MG63 (cell line): ENCODE measurements around the gene HERC4. TPM values are rescaled to one million over a fixed set of nuclear protein-coding genes. Genes with fewer than 3 reads are reported as not detected.
A peak's percentile ranks its signal among the peaks of the same experiment; 100 is the strongest.
"Not testable (repeated sequence)": the region's sequence is repeated elsewhere in the genome, so short reads cannot be mapped to it uniquely, and the experiment has no call there.

Experiments
- DNase-seq: peaks from one replicate; pipeline ENCODE4 v3.0.0-alpha.2; 2020
- H3K27me3 ChIP-seq: fragments of 250-450 bp; sonication (Bioruptor Pico); 2 replicates; pipeline ENCODE4 v1.5.1; 2020; ENCODE audit warnings: mild to moderate bottlenecking, moderate library complexity
- H3K36me3 ChIP-seq: fragments of 250-450 bp; sonication (Bioruptor Pico); 2 replicates; pipeline ENCODE4 v1.5.1; 2020; ENCODE audit warnings: mild to moderate bottlenecking, moderate library complexity
- H3K4me3 ChIP-seq: fragments of 250-450 bp; sonication (Bioruptor Pico); 2 replicates; pipeline ENCODE4 v1.5.1; 2020; ENCODE audit warnings: mild to moderate bottlenecking, moderate library complexity
- H3K9me3 ChIP-seq: fragments of 250-450 bp; sonication (Bioruptor Pico); 2 replicates; pipeline ENCODE4 v1.5.1; 2020; ENCODE audit warnings: mild to moderate bottlenecking, moderate library complexity
- total RNA-seq: library from RNA; depleted of rRNA; stranded (reverse); fragments of >200 nt; shearing (Covaris generic); gene quantifications from 2 replicates; pipeline ENCODE4 v1.2.3, GENCODE V29; 2014; ENCODE audit warnings: low replicate concordance

The HERC4 gene
- total RNA-seq, 1 experiment from 2014 or later: 129 TPM

DNA sequence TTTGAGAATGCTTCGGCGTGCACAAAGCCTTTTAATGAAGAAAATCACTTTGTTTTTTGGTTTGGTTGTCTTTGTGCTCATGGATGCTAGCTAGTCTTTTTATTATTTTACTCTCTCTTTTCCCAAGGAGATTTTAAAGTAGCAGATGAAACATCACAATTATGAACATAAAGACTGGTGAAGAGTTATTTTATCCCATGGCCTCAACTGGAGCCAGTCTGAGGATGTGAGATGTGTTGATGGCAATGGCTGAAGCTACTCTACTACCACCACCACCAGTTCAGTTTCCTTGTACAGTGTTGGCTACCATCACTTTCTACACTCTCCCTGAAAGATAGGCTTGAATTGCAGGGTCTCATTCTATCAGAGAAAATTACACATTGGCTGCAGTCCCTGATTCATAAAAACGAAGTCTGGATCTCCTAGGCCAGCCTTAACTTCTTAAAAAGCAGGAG, 494 bp upstream of the HERC4 start:
- no peaks in the 10 kb centered on the region for H3K9me3 ChIP-seq
- DNase-seq: no peak
- no peaks in the 10 kb centered on the region for H3K27me3 ChIP-seq
- peaks cover 30% of the 10 kb centered on the region for H3K36me3 ChIP-seq
- H3K4me3 ChIP-seq: peak overlapping the region; percentile 11

DNA sequence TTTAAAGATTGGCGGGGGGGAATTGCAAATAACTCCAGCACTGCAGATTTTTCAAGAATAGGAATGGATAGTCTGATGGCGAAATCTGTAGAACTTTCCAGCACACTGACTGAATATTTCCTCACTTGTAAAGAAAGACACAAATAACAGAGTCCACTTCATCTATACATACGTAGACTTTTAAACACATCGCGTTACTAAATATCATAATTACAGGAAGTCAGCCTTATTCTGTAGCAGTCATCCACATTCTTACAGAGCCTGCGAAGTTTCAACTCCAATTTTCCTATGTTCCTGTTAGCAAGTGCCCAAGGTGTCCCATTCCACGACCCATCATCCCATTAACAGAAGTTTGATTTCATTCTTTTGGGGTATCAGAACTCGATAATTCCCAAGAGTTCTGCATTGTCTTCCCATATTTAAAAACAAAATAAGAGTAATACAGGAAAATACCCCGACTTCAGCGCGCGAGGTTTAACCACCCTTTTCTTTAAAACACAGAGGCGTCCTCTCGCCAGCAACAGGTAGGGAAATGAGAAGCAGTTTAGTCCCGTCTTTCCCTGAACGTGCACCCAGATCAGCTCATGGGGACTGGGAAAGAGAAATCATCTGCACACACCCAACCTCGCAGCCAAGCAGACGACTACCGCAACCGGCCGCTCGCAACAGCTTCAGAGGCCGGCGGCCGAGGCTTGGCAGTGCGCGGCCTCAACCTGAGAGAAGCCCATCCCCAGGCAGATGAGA, 880 bp downstream of the HERC4 start:
- Histone ChIP-seq H3K9me3 (no peaks in the 10 kb centered on the region), H3K27me3 (no peaks in the 10 kb centered on the region), H3K36me3 (peaks cover 42% of the 10 kb centered on the region), H3K4me3 (peak overlapping the region; percentile 88)
- DNase-seq: no peak

DNA sequence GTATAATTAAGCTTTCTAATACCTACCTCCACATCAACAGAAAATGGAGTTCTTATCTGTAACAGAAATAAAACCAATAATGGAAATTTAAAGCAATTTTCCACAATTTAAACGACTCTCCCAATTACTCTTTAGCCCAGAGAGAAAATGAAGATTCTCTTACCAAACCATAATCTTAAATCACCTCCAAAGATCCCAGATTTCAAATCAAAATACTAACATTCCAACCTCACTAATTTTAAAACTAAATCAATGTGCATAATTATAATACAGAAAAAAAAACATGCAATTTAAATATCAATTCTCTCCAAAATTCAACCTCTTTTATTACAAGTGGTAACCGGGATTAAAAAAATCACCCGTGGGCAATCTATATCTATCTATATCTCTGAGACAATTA, 1.5 kb downstream of the HERC4 start:
- Histone ChIP-seq H3K27me3 (no peaks in the 10 kb centered on the region), H3K4me3 (peak overlapping the region; percentile 88), H3K36me3 (peaks cover 48% of the 10 kb centered on the region), H3K9me3 (no peaks in the 10 kb centered on the region)
- DNase-seq: no peak

DNA sequence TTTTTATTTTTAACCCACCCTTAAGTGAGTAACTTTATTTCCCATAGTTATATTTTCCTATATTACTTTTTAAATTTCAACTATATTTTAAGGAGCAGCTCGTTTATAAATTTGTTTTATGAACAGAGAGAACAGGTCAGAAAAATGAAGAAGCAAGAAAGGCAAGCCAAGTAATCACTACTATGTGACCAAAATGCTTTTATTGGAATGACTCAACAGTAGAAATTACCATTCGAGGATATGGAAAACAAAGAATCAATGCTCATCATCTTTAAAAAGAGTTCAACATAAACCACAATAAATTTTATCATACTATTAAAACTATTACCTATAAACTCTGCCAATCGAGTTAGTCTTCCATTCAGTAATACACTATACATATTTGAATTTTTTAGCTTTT, 7.6 kb downstream of the HERC4 start:
- H3K36me3 ChIP-seq: peaks cover 95% of the 10 kb centered on the region
- peak overlapping the region; percentile 88 for H3K4me3 ChIP-seq
- no peaks in the 10 kb centered on the region for H3K9me3 ChIP-seq
- H3K27me3 ChIP-seq: no peaks in the 10 kb centered on the region
- no peak for DNase-seq

DNA sequence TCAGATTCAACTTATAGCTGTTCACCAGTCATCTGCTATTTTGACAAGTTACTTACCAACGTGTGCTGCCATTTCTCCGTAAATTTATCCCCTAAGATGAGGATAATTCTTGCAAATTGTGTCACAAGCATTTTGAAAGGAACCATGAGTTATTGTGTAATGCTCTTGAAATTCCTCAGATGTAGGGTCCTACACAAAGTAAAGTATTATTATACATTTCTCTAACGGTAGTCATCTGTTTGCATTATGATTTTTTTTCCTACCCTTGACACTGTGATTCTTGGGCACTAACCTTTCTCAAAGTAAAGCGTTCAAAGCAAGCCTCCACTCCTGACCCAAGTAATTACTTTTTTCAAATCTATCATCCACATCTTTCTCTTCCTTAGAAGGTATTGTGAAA, 8.1 kb downstream of the HERC4 start:
- no peaks in the 10 kb centered on the region for H3K27me3 ChIP-seq
- H3K4me3 ChIP-seq: peak overlapping the region; percentile 88
- H3K36me3 ChIP-seq: peaks cover 94% of the 10 kb centered on the region
- DNase-seq: no peak
- no peaks in the 10 kb centered on the region for H3K9me3 ChIP-seq

DNA sequence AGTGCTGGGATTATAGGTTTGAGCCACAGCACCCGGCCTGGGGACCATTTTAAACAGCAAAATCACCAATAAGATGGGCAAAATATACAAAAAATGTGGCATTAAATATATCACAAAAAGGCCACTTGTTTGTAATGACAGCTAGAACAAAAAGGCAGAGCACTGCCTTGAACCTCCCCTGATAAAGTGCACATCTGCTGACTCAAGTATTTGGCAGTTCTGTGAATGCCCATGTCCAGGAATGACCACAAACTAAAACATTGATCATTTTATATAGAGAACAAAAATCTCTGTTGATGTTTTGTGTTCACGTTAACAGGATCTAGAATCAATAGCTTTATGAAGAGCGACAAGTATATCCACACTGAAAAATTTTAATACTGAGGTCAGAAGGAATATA, 21.5 kb downstream of the HERC4 start:
- H3K27me3 ChIP-seq: no peaks in the 10 kb centered on the region
- no peak overlapping the region for H3K4me3 ChIP-seq
- no peak for DNase-seq
- H3K9me3 ChIP-seq: no peaks in the 10 kb centered on the region
- H3K36me3 ChIP-seq: peaks cover 79% of the 10 kb centered on the region

DNA sequence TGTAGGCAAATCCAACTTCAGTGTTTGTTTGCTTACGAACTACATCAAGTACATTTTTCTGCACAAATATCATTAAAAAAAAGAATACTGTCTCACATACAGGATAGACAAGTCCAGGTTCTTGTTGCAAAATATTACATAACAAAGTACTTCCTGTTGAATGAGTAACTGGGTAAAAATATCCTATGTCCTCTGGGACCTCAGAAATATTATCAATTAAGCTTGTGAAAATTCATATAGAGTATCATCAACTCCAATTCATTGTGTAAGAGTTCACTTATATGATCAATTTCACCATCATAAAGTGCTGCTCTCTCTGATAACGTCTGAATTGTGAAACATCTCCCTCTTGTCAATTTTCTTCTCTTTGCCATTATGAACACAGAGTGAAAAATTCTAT, 22.6 kb downstream of the HERC4 start:
- Histone ChIP-seq H3K36me3 (peaks cover 80% of the 10 kb centered on the region), H3K4me3 (no peak overlapping the region), H3K9me3 (no peaks in the 10 kb centered on the region), H3K27me3 (no peaks in the 10 kb centered on the region)
- no peak for DNase-seq

DNA sequence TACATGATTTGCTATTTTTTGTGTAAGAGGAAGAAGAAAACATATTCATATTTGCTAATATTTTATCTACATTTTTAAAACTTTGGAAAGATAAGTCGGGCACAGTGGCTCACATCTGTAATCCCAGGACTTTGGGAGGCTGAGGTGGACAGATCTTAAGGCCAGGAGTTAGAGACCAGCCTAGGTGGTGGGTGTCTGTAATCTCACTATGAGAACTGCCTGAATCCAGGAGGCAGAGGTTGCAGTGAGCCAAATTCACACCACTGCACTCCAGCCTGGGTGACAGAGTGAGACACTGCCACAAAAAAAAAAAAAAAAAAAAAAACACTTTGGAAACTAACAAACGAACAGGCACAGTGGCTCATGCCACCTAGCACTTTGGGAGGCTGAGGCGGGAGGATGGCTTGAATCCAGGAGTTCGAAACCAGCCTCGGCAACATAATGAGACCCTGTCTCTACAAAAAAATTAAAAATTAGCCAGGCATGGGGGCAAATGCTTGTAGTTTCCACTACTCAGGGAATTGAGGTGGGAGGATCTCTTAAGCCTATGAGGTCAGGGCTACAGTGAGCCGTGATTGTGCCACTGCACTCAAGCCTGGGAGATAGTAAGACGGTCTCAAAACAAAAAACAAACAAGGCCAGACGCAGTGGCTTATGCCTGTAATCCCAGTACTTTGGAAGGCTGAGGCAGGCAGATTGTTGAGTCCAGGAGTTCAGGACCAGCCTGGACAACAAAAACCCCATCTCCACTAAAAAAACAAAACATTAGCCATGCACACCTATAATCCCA, 25.6 kb downstream of the HERC4 start:
- Histone ChIP-seq H3K36me3 (peaks cover 80% of the 10 kb centered on the region), H3K9me3 (no peaks in the 10 kb centered on the region), H3K27me3 (no peaks in the 10 kb centered on the region), H3K4me3 (no peak overlapping the region)
- no peak for DNase-seq

DNA sequence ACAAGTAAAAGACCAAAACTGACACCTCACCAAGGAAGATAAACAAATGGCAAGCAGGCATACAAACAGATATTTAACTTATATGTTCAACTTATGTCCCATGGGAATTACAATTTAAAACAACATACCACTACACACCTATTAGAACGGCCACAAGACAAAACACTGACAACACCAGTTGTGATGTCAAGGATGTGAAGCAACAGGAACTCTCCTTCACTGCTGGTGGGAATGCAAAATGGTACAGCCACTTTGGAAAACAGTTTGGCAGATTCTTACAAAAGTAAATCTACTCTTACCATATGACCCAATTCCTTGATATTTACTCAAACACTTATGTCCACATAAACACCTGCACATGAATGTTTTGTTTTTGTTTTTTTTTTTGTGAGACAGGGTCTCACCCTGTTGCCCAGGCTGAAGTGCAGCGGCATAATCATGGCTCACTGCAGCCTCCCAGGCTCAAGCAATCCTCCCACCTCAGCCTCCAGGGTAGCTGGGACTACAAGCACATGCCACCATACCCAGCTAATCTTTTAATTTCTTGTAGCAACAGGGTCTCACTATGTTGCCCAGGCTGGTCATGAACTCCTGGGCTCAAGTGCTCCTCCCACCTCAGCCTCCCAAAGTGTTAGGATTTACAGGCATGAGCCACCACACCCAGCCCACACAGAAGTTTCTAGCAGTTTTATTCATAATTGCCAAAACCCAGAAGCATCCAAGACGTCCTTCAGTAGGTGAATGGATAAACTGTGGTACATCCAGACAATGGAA, 27.3 kb downstream of the HERC4 start:
- Histone ChIP-seq H3K4me3 (no peak overlapping the region), H3K36me3 (peaks cover 81% of the 10 kb centered on the region), H3K27me3 (no peaks in the 10 kb centered on the region), H3K9me3 (no peaks in the 10 kb centered on the region)
- no peak for DNase-seq

DNA sequence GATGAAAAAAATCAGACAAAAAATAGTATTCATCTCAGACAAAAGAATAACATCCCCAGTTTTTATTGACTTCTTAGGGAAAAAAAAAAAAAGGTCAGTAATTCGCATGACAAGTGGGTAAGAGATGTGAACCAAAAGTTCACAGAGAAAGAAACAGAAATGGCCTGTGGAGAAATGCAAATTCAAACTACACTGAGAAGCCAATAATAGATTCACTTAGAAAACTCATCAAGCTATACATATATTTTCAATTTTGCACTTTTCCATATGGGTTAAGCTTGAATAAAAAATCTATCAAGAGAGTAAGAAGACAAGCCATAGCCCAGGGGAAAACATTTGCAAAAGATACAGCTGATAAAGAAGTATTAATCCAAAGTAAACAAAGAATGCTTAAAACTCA, 28.0 kb downstream of the HERC4 start:
- Histone ChIP-seq H3K27me3 (no peaks in the 10 kb centered on the region), H3K36me3 (peaks cover 81% of the 10 kb centered on the region), H3K4me3 (no peak overlapping the region), H3K9me3 (no peaks in the 10 kb centered on the region)
- no peak for DNase-seq

DNA sequence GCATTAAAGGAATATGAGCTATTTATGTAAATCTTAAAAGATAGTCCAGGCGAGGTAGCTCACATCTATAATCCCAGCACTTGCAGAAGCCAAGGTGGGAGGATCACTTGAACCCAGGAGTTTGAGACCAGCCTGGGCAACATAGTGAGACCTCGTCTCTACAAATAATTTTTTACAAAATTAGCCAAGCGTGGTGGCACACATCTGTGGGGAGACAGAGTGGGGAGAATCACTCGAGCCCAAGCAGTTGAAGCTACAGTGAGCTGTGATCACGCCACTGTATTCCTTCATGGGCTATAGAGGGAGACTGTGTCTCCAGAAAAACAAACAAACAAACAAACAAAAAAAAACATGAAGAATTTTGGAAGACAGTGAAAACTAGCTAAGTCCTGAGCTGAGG, 28.4 kb downstream of the HERC4 start:
- H3K27me3 ChIP-seq: no peaks in the 10 kb centered on the region
- H3K9me3 ChIP-seq: no peaks in the 10 kb centered on the region
- no peak overlapping the region for H3K4me3 ChIP-seq
- DNase-seq: no peak
- peaks cover 81% of the 10 kb centered on the region for H3K36me3 ChIP-seq

DNA sequence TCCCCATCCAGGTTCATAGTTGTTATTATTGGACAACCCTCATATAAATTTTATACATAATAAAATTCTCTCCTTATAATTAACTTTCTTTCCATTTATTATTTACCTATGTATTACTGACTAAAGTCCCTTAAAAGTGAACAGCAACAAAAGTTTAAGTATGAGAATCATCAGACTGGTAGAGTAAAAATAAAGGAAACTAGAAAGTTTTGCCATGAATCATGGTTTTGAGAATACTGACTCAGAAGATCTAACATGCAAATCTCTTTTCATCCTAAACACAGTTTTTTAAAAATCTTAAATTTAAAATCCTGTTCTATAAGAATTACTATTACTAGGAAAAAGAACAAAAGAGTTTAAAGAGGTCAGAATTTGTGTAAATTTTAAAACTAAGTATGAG, 32.1 kb downstream of the HERC4 start:
- Histone ChIP-seq H3K9me3 (no peaks in the 10 kb centered on the region), H3K27me3 (no peaks in the 10 kb centered on the region), H3K36me3 (peaks cover 88% of the 10 kb centered on the region), H3K4me3 (no peak overlapping the region)
- no peak for DNase-seq

DNA sequence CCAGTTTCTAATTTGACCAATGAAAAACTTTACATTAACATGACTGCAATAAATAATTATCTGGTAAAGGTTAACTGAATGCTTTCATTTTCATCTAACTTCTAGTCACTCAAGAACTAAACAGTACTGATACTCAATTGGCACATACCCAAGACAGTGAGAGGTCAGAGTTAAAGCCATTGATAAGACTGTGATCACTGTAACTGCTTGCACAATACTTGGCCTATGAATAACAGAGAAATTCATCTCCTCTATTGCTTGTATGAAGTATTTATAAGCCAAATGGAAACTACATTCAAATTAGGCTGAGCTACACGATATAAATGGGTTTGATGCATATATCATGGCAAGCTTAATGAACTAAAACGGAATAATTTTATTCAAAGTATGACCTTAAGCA, 43.0 kb downstream of the HERC4 start:
- DNase-seq: no peak

DNA sequence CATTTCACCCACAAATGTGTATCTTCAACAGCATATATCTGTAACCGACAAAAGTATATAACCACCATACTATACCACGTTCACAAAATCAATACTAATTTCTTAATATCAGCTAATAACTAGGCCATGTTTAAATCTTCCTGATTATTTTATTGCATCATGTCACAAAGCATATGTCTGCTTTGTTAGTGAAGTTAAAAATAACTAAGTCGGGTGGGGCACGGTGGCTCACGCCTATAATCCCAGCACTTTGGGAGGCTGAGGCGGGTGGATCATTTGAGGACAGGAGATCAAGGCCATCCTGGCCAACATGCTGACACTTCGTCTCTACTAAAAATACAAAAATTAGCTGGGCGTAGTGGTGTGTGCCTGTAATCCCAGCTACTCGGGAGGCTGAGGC, 47.7 kb downstream of the HERC4 start:
- Histone ChIP-seq H3K27me3 (no peaks in the 10 kb centered on the region), H3K36me3 (peaks cover 93% of the 10 kb centered on the region), H3K4me3 (no peak overlapping the region)

More for the DNA sequence above, 43.0 kb downstream of the HERC4 start:
- Histone ChIP-seq H3K27me3 (no peaks in the 10 kb centered on the region), H3K4me3 (no peak overlapping the region), H3K9me3 (no peaks in the 10 kb centered on the region), H3K36me3 (peaks cover 88% of the 10 kb centered on the region)

DNA sequence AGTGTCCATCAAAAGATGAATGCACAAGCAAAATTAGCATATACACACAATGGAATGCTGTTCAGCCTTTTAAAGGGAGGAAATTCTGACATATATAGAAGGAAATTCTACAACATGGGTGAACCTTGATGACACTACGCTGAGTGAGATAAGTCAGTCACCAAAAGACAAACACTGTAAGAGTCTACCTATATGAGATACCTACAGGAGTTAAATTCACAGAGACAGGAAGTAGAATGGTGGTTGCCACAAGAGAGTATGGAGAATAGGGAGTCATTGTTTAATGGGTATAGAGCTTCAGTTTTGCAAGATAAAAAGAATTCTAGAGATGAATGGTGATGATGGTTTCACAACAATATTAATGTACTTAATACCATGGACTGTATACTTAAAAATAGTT, 51.8 kb downstream of the HERC4 start:
- no peaks in the 10 kb centered on the region for H3K27me3 ChIP-seq
- no peaks in the 10 kb centered on the region for H3K9me3 ChIP-seq
- H3K4me3 ChIP-seq: no peak overlapping the region
- peaks cover 93% of the 10 kb centered on the region for H3K36me3 ChIP-seq
- DNase-seq: no peak

More for the DNA sequence above, 47.7 kb downstream of the HERC4 start:
- DNase-seq: no peak
- H3K9me3 ChIP-seq: no peaks in the 10 kb centered on the region

DNA sequence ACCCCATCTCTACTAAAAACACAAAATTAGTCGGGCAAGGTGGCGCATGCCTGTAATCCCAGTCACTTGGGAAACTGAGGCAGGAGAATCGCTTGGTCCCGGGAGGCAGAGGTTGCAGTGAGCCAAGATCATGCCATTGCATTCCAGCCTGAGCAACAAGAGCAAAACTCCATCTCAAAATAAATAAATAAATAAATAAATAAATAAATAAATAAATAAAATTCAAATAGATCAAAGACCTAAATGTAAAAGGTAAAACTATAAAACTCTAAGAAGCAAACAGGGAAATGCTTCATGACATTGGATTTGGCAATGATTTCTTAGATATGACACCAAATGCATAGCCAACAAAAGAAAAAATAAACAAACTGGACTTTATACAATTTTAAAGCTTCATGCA, 52.8 kb downstream of the HERC4 start:
- H3K27me3 ChIP-seq, DNase-seq, H3K4me3 ChIP-seq, H3K9me3 ChIP-seq: not testable (repeated sequence)
- H3K36me3 ChIP-seq: peaks cover 93% of the 10 kb centered on the region

DNA sequence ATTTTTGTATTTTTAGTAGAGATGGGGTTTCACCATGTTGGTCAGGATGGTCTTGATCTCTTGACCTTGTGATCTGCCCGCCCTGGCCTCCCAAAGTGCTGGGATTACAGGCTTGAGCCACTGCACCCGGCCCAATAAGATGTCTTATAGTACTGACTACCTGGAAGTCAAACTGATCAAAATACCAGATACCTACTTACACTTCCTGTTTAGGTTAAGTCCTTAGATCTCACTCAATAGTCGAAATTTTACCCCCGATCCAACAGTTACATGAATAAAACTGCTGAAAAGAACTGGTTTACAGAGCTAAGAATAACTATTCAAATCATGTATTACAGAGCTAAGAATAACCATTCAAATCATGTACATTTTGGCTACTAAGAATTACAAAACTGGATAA, 58.6 kb downstream of the HERC4 start:
- not testable (repeated sequence) for H3K4me3 ChIP-seq, DNase-seq, H3K9me3 ChIP-seq, H3K27me3 ChIP-seq
- peaks cover 93% of the 10 kb centered on the region for H3K36me3 ChIP-seq
